Gastroesophageal sphincter (tissue), 3 donors: ENCODE results near the gene CCER1.

Experiments used
- POLR2A ChIP-seq, 2 donors: fragments of 450-650 bp; IDR thresholded peaks; one replicate each; pipeline ENCODE4 v1.6.1; 2017; ENCODE audit warnings: antibody characterized with exemption in 2 of 2, mild to moderate bottlenecking in 2 of 2, moderate library complexity in 1 of 2
- TF ChIP-seq, protein P1 (sequence below), 4 experiments: fragments of 200-600 bp in 2 of 4; fragments of 450-650 bp in 2 of 4; sonication (generic) in 1 of 4; IDR thresholded peaks; one replicate each; pipeline ENCODE4 v1.5.1; 2017 to 2019; ENCODE audit warnings: antibody characterized with exemption in 4 of 4, mild to moderate bottlenecking in 2 of 4, moderate library complexity in 2 of 4

DNA sequence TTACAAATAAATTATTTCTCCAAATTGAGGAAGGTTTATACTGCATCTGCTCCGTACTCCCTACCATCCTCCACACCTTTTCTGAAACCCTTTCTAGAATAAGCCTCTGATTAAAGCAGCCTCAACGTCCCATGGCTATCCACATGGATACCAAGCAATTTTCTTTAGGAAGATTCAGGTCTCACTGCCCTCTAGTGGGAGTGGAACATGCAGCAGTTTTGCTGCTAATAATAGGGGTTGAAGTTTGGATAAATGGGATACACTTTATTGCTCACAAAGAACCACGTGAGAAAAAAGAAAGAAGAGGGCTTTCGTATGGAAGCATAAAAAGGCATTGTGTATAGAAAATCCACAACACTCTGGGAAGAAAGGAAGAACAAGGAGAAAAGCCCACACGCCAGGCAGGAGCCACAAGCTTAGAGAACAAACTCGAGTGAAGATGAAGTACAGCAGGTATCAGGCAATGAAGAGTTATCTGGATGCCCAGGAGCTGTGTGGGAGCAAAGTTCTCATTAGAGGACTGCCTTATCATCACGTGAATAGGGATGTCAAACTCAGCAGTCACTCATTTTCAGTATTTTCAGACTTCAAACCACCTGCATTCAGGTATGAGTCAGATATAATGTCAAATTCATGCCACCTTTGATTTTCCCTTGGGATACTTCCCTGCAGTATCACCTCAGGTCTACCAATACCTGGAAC is 45.8 kb downstream of the CCER1 start:
- TF ChIP-seq, protein P1, sequence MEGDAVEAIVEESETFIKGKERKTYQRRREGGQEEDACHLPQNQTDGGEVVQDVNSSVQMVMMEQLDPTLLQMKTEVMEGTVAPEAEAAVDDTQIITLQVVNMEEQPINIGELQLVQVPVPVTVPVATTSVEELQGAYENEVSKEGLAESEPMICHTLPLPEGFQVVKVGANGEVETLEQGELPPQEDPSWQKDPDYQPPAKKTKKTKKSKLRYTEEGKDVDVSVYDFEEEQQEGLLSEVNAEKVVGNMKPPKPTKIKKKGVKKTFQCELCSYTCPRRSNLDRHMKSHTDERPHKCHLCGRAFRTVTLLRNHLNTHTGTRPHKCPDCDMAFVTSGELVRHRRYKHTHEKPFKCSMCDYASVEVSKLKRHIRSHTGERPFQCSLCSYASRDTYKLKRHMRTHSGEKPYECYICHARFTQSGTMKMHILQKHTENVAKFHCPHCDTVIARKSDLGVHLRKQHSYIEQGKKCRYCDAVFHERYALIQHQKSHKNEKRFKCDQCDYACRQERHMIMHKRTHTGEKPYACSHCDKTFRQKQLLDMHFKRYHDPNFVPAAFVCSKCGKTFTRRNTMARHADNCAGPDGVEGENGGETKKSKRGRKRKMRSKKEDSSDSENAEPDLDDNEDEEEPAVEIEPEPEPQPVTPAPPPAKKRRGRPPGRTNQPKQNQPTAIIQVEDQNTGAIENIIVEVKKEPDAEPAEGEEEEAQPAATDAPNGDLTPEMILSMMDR (IDR thresholded peaks at IDR 0.05), result peak; percentile 33 to 62 (median 48)
- no peak for TF ChIP-seq POLR2A (IDR thresholded peaks at IDR 0.05)
